ENCODE data around the gene MAML3.

Gene MAML3

DNA sequence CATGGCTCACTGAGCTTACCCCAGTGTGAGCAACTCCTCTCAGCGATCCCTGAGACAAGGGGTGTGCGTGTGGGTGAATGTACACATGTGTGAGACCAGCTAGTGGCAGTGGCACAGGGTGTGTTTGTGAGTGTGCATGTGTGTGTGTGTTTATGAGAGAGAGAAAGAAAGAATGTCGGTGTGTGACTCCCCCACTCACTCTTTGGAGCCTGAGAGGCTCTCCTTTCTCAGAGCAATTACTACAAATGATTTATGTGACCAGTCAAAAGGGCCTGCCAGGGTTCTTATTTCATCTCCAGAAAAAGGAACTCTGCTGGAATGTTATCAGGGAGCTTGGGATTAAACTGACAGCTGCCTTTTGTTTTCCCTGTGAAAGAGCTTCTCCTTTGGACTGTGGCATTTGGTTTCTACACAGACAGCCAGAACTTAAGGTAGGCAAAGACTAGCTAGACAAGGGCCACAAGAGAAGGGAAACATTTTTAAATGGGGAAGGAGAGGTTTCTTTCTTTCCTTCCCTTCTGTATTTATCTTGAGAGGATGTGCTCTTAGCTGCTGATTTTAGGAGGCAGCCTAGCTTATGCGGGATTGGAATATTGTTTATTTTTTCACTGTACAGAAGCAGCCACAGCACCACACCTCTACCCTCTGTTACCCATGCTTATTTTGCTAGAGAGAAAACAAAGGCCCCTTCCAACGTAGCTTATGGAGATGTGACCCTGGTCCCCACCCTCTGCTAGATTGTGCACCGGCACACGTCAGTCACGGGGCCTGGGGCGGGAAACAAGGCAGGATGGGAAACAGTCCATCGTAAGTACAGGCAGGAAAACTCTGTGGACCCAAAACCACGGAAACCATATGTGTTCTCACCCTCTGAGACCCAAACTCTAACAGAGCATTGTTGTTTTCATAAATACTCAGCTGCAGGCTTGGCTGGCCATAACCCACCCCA lies 344.9 kb downstream of the MAML3 start:
- no peak overlapping the region for H3K4me3 ChIP-seq (ENCODE audit: low read depth, low read length)
- TF ChIP-seq, protein P1, sequence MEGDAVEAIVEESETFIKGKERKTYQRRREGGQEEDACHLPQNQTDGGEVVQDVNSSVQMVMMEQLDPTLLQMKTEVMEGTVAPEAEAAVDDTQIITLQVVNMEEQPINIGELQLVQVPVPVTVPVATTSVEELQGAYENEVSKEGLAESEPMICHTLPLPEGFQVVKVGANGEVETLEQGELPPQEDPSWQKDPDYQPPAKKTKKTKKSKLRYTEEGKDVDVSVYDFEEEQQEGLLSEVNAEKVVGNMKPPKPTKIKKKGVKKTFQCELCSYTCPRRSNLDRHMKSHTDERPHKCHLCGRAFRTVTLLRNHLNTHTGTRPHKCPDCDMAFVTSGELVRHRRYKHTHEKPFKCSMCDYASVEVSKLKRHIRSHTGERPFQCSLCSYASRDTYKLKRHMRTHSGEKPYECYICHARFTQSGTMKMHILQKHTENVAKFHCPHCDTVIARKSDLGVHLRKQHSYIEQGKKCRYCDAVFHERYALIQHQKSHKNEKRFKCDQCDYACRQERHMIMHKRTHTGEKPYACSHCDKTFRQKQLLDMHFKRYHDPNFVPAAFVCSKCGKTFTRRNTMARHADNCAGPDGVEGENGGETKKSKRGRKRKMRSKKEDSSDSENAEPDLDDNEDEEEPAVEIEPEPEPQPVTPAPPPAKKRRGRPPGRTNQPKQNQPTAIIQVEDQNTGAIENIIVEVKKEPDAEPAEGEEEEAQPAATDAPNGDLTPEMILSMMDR (IDR thresholded peaks at IDR 0.05; ENCODE audit: insufficient read depth, low read length, missing control alignments), result no peak
- no peak for DNase-seq (ENCODE audit: low read depth, low spot score)
- ChIA-PET POLR2A (interaction anchor here (0.6 kb wide), 1 partner anchor 565 kb away, joined by 3 read pairs; the partner anchor contains the start of gene SCOC), CTCF (interaction anchor here (0.9 to 1.8 kb wide), 4 partner anchors 11 to 444 kb away, joined by 3 to 4 read pairs (median 4); no protein-coding TSS in a partner anchor)

DNA sequence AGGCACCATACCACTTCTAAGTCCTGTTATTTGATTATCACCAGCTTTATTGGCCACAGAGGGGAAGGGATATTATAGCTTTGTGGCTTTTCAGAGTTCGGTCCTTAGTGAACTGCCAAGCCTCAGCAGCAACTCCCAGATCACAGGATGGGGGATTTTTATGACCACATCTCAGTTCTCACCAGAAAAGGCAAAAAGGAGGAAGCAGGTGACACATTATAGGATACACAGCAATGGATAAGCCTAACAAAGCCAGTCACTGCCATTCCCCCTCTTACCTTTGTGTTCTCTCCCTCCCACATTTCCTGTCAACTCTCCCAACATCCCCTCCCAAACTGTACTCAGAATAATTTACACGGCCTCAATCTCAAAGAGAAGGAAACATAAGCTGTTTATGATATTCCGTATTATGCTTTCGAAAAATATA lies 345.6 kb downstream of the MAML3 start:
- H3K4me3 ChIP-seq (ENCODE audit: low read depth, low read length), result no peak overlapping the region
- CTCF ChIA-PET, result interaction anchor here (0.6 to 1.8 kb wide), 5 partner anchors 10 to 445 kb away, joined by 3 to 4 read pairs (median 4); no protein-coding TSS in a partner anchor
- no peak for DNase-seq (ENCODE audit: low read depth, low spot score)
- TF ChIP-seq, protein P1 (IDR thresholded peaks at IDR 0.05; ENCODE audit: insufficient read depth, low read length, missing control alignments), result no peak
- POLR2A ChIA-PET, result no interaction called here

DNA sequence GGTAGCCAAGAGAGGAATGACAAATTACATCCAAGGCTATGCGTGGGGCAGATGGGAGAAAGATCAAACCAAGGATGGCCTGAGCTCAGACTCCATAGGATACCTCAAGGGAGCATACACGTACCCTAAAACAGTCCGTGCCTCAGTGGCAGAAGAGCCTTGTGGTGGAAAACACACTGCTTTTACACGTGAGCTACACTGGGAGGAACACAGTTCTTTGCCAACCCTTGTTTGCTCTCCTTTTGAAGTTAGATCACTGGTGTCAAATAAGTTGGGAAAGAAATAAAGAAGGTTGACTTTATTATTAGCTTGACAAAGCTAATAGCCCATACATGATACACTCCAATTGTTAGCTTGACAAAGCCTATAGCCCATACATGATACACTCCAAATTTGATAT lies 346.5 kb downstream of the MAML3 start:
- TF ChIP-seq, protein P1 (IDR thresholded peaks at IDR 0.05; ENCODE audit: insufficient read depth, low read length, missing control alignments), result no peak
- DNase-seq (ENCODE audit: low read depth, low spot score), result no peak
- POLR2A ChIA-PET, result no interaction called here
- CTCF ChIA-PET, result interaction anchor here (0.9 to 1.4 kb wide), 4 partner anchors 16 to 446 kb away, joined by 3 to 4 read pairs (median 3); no protein-coding TSS in a partner anchor
- no peak overlapping the region for H3K4me3 ChIP-seq (ENCODE audit: low read depth, low read length)

DNA sequence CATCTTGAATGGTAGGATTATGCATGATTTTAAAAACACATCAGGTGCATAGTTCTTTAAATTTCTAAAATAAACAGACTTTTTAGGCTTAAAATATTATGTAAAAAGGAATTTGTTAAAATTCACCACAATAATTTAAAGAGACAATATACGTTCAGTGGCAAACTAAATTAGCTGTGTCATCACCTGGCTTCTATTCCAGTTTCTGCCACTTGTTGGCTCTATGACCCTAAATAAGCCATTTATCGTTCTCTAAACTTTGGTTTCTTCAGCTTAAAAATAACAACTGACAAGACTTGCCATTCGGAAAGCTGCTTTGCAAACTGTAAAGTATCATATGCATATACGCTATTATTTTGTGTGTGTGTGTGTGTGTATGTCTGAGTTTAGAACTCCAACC lies 347.1 kb downstream of the MAML3 start:
- no peak for DNase-seq (ENCODE audit: low read depth, low spot score)
- H3K4me3 ChIP-seq (ENCODE audit: low read depth, low read length), result no peak overlapping the region
- TF ChIP-seq, protein P1 (IDR thresholded peaks at IDR 0.05; ENCODE audit: insufficient read depth, low read length, missing control alignments), result no peak
- POLR2A ChIA-PET, result no interaction called here
- CTCF ChIA-PET, result interaction anchor here (1.3 kb wide), 1 partner anchor 15 kb away, joined by 3 read pairs; no protein-coding TSS in a partner anchor

DNA sequence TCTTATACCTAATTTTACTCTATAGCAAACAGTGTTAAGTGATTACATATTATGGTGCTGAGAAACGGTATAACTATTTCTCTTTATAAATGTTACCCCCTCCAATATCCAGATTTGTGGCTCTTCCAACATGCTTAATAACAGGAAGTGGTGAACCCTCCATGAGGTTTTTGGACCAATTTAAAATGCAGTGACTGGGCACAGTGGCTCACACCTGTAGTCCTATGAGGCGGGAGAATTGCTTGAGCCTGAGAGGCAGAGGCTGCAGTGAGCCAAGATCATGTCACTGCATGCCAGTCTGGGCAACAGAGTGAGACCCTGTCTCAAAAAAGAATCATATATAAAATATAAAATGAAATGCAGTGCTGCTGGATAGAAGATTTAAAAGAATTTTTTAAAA lies 351.1 kb downstream of the MAML3 start:
- CTCF ChIA-PET, result no interaction called here
- no peak for DNase-seq (ENCODE audit: low read depth, low spot score)
- H3K4me3 ChIP-seq (ENCODE audit: low read depth, low read length), result no peak overlapping the region
- POLR2A ChIA-PET, result no interaction called here
- TF ChIP-seq, protein P1 (IDR thresholded peaks at IDR 0.05; ENCODE audit: insufficient read depth, low read length, missing control alignments), result no peak

DNA sequence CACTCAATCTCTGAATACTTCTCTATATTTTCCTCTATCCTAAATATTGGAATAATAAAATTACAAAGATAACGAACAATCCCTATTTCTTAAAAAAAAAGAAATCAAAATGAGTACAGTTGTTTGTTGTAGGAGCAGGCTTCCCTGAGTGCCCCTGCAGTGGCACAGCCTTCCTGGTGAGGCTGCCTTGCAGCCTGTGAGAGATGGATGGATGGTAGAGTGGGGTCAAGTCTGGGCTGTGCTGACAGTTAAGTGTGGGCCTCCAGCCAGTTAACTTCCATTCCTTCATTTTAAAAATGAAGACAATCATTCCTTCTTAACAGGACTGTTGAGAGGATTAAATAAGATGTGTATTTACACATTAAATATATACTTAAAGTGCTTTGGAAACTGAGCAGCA lies 351.5 kb downstream of the MAML3 start:
- no peak overlapping the region for H3K4me3 ChIP-seq (ENCODE audit: low read depth, low read length)
- ChIA-PET POLR2A (no interaction called here), CTCF (no interaction called here)
- TF ChIP-seq, protein P1 (IDR thresholded peaks at IDR 0.05; ENCODE audit: insufficient read depth, low read length, missing control alignments), result no peak
- DNase-seq (ENCODE audit: low read depth, low spot score), result no peak

All from AG04449 (cell line).